COLO668 (cell line): ENCODE results near the gene KRT1.
"Not testable (repeated sequence)": the region's sequence is repeated elsewhere in the genome, so short reads cannot be mapped to it uniquely, and the experiment has no call there.

Experiments
- DNase-seq: peaks from one replicate; lab custom pipeline; 2025; ENCODE audit not compliant: unreplicated experiment; lab: John Stamatoyannopoulos, UW

Gene KRT1

DNA sequence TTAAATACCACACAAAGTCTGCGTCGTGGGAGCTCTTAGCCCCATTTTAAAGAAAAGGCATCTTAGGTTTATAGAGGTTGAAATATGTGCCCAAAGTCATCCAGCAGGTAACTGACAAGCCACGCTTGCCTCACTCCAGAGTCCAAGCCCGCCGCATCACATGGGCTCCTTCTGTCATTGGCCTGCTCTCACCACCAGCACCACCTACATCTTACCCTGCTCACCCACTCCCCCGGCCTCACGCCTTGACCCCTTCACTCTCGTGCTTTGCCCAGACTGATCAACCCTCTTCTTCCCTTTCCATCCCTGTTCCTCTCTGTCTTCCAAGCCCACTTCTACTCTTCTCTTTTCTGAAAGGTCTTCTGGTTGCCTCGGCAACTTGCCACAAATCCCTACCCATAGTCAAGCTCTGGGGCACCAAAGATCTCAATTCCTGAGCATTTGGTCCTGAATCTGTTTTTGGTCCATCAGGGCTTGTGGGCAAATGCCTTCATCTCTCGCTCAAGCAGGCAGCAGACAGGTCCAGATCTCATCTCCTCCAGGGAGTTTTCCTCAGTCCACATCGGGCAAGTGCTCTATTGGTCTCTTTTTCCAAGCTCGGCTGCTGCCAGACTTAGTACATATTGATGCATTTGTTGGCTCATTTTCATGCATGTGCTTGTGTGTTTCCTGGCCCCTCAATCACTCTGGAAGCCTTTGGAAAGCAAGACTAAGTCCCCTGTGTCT, 3.5 kb upstream of the KRT1 start:
- DNase-seq: no peak

- DNase-seq: no peak
Measured at GRCh38 chr12:52682938-52683574, 2.8 kb upstream of the KRT1 start.

DNA sequence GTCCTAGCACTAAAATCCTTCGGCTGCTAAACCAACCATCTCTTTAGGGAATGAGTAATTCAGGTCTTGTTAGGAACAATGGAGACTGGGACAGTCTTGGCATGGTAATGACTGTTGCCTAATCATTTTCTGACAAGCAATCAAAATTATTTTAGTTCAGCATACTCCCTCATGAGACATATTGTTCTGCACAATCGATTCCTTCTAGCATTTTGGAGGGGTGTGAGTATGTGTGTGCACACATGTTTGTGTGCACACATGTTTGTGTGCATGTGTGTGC, 2.1 kb upstream of the KRT1 start:
- no peak for DNase-seq

GRCh38 chr12:52681526-52682380, 1.5 kb upstream of the KRT1 start:
- no peak for DNase-seq

DNA sequence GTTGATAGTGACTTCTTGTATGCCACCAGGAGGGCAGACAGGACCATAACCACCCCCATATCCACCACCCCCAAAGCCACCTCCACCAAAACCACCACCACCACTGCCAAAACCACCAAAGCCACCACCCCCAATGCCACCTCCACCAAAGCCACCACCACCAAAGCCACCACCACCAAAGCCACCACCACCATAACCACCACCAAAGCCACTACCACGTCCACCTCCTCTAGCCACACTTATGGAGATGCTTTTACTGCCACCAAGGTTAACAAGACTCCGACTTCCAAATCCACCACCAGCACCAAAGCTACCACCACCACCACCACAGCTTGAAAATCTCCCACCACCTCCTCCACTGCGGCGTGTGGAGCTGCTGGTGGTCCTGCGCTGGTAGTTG, 332 bp downstream of the KRT1 start:
- no peak for DNase-seq

- DNase-seq: no peak
Measured at GRCh38 chr12:52677671-52678070, 2.5 kb downstream of the KRT1 start.

- no peak for DNase-seq
Measured at GRCh38 chr12:52677126-52677525, 3.1 kb downstream of the KRT1 start.

DNA sequence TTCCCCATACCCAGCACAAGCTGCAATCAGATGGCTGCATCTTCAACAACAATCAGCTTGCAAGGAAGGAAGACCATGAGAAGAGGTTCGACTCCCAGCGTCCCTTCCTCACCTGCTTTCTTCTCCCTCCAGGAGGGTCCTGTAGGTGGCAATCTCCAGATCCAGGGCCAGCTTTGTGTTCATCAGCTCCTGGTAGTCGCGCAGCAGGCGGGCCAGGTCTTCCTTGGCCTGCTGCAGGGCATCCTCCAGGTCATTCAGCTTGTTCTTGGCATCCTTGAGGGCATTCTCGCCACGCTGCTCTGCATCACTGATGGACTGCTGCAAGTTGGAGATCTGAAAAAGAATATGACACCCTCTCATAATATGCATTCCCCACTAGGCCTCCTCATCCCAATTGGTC, 4.0 kb downstream of the KRT1 start:
- no peak for DNase-seq

- DNase-seq: no peak
Measured at GRCh38 chr12:52675301-52675701, 4.9 kb downstream of the KRT1 start.

GRCh38 chr12:52674433-52674775, 5.8 kb downstream of the KRT1 start:
- DNase-seq: no peak

GRCh38 chr12:52673713-52674432, 6.3 kb downstream of the KRT1 start:
- DNase-seq: no peak

DNA sequence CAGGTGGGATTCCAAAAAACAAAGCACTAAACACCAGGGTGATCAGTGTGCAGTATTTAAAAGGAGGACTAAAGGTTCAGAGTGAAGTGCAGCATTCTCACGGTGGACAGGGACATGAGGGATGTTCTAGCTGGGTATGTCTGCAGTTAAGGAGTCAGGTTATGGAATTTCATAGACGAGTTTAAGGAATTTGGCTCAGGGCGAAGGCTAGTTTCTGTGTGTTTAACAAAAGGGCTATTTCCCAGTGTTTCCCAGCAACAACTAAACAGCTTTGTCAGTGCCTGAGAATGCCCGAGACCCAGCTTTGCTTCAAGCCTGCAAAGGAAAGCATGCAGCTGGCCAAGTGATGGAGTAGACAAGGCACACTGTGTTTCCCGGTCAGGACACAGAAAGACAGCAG, 7.0 kb downstream of the KRT1 start:
- no peak for DNase-seq

GRCh38 chr12:52672321-52672933, 7.8 kb downstream of the KRT1 start:
- no peak for DNase-seq

DNA sequence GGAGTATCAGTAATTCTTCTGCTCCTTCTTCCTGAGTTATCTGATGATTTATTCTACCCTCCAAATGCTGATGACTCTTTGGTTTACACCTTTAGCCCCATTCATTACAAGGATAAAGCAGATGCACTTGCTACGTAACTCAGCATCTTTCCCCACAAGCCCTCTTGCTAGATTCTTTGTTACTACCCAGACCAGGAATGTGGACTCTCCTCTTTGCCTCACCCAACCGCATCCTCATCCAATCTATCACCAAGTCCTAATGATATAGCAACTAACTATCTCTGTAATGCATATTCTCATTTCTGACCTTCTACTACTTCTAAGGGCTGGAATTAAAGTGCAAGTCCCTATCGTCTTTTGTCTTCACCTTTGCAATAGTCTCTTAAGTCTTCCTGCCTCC, 9.2 kb downstream of the KRT1 start:
- DNase-seq: no peak

DNA sequence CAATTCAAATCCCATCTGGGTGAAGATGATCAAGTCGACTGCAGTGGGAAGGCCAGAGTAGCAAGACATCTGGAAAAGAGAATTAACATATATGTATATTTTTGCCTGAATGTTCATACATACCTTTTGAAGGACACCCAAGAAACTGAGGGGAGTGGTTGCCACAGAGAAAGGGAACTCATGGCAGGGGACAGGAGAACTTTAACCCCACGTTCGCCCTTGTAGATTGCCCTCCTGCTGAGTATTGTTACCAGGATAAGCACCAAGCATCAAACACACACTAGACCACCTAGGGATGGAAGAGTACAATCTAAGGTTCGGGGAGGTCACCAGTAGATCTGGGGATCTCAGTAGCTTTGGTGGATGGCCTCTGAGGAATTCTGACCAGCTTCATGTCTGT, 9.7 kb downstream of the KRT1 start:
- DNase-seq: no peak

- DNase-seq: not testable (repeated sequence)
Measured at GRCh38 chr12:52669941-52670340, 10.3 kb downstream of the KRT1 start.

- DNase-seq: no peak
Measured at GRCh38 chr12:52669426-52669825, 10.8 kb downstream of the KRT1 start.

- DNase-seq: no peak
Measured at GRCh38 chr12:52667931-52668330, 12.3 kb downstream of the KRT1 start.

- no peak for DNase-seq
Measured at GRCh38 chr12:52667509-52667908, 12.7 kb downstream of the KRT1 start.

DNA sequence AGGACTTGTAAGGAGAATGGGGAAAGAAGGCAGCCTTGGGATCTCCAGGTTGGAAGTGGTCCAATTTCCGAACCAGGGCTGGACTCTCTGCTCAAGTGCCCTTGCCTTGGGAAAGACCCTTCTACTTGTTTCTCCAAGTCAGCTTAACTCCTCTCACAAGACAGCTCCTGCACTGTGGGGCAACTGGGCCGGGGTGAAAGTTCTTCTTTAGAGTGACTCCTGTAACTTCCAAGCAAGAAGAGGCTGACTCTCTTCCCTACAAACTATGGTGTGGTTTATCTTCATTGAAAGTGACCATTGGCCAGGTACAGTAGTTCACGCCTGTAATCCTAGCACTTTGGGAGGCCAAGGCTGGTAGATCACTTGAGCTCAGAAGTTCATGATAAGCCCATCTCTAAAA, 13.7 kb downstream of the KRT1 start:
- no peak for DNase-seq

DNA sequence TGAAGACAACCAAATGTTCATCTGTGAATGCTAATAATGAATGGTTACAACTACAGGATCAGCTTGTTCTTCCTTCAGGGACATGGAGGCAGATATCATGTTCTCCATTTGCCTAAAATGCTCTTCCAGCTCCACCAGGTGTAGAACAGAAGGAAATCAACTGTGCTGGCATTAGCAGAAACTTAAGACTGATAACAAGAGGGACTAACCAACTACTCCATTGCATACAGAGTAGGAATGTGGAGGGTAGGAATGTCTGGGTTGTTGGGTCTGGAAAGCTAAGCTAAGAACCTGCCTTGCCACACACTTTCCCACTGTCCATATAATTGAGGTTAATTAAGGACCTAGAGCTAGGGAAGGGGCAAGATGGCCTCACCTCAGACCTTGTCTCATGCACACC, 16.8 kb downstream of the KRT1 start:
- DNase-seq: no peak

- no peak for DNase-seq
Measured at GRCh38 chr12:52662918-52663229, 17.3 kb downstream of the KRT1 start.
